GM21367 (cell line): ENCODE data around the gene DNM2.

Source experiments
- ATAC-seq: cut with Tn5 transposase; IDR thresholded peaks from one replicate; pipeline ENCODE4 v1.9.1; 2021; ENCODE audit not compliant: unreplicated experiment

DNM2 gene

GRCh38 chr19:10769533-10770491, 51.9 kb downstream of the DNM2 start:
- ATAC-seq = no peak

- ATAC-seq = no peak
Measured at GRCh38 chr19:10773969-10774368, 56.1 kb downstream of the DNM2 start.

GRCh38 chr19:10774893-10775292, 57.0 kb downstream of the DNM2 start:
- ATAC-seq = no peak

- no peak for ATAC-seq
Measured at GRCh38 chr19:10776900-10777650, 59.2 kb downstream of the DNM2 start.

- ATAC-seq = no peak
Measured at GRCh38 chr19:10780368-10780767, 62.5 kb downstream of the DNM2 start.

GRCh38 chr19:10782795-10783194, 64.9 kb downstream of the DNM2 start:
- ATAC-seq = no peak

- ATAC-seq = no peak
Measured at GRCh38 chr19:10784257-10784656, 66.4 kb downstream of the DNM2 start.

GRCh38 chr19:10788146-10788545, 70.3 kb downstream of the DNM2 start:
- ATAC-seq = no peak

- no peak for ATAC-seq
Measured at GRCh38 chr19:10789866-10790265, 72.0 kb downstream of the DNM2 start.

GRCh38 chr19:10796653-10797052, 78.8 kb downstream of the DNM2 start:
- ATAC-seq = no peak

- ATAC-seq = no peak
Measured at GRCh38 chr19:10797078-10797477, 79.2 kb downstream of the DNM2 start.

GRCh38 chr19:10797541-10798256, 79.8 kb downstream of the DNM2 start:
- no peak for ATAC-seq

GRCh38 chr19:10800488-10800887, 82.6 kb downstream of the DNM2 start:
- ATAC-seq = no peak

GRCh38 chr19:10802479-10802878, 84.6 kb downstream of the DNM2 start:
- no peak for ATAC-seq

- ATAC-seq = no peak
Measured at GRCh38 chr19:10803252-10803651, 85.4 kb downstream of the DNM2 start.

- ATAC-seq = no peak
Measured at GRCh38 chr19:10805065-10805757, 87.3 kb downstream of the DNM2 start.

- ATAC-seq = no peak
Measured at GRCh38 chr19:10805758-10806247, 87.9 kb downstream of the DNM2 start.

GRCh38 chr19:10808937-10809649, 91.2 kb downstream of the DNM2 start:
- ATAC-seq = no peak

GRCh38 chr19:10809651-10810285, 91.9 kb downstream of the DNM2 start:
- no peak for ATAC-seq
